Measurements from ENCODE around the gene ST6GAL1.

- TF ChIP-seq CTCF (IDR thresholded peaks at IDR 0.05; ENCODE audit: borderline replicate concordance, extremely low read depth, low read length, poor library complexity, severe bottlenecking) = no peak
- TF ChIP-seq EZH2 (IDR thresholded peaks at IDR 0.05; ENCODE audit: borderline replicate concordance, low read depth, low read length, severe bottlenecking) = no peak
Observed at GRCh38 chr3:186895406-186895805, 34.9 kb upstream of the ST6GAL1 start.

All from DND-41 (cell line).